HL-60/S4 treated with retinoic acid at 250 ng/mL for 4 days and 3 days (cell line): Measurements from ENCODE around the gene KRT82.
"Not testable (repeated sequence)": the region's sequence is repeated elsewhere in the genome, so short reads cannot be mapped to it uniquely, and the experiment has no call there.

Source experiments
- in situ Hi-C: fragments of 300-500 bp; cut with MboI; formaldehyde crosslinking; loops from 2 replicates; pipeline ENCODE4 v1.7.0; 2022; ENCODE audit warnings: low sequenced_read_pairs

KRT82 gene

DNA sequence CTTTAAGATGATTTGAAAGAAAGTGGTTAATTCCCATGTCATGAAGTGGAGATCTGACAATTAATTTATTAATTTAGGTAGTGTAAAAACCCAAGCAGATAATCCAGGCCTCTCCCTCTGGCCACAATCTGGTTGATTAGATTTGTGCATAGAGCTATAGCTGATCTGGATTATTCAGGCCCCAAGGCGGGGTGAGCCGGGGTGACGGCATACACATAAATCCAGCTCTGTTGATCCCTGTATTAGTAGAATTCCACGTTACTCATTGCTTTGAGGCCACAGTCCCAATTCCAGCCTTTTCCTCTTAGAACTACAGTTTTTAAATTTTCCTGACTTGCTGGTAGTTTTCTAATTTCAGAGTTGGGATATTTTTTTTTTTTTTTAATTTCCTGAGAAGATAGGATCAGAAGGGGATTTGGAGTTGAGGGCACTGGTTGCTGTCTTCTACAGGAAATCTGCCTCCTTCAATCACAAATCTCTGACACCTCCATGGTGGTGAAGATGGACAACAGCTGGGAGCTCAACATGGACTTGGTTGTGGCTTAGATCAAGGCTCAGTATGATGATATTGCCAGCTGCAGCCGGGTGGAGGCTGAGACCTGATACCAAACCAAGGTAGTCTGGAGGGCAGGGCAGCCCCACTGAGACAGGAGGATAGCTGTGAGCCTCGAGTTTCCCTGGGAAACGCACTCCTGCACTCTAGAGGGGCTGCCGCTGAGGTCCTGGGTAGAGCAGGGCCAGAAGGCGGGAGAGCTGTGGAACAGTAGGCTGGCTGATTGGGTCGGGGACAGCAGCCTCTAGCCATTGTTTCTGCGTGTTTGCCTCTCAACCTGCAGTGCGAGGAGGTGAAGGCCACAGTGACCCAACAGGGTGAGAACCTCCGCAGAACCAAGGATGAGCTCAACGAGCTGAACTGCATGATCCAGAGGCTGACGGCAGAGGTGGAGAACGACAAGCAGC lies 58.3 kb downstream of the KRT82 start:
- in situ Hi-C loops: no loop called here

DNA sequence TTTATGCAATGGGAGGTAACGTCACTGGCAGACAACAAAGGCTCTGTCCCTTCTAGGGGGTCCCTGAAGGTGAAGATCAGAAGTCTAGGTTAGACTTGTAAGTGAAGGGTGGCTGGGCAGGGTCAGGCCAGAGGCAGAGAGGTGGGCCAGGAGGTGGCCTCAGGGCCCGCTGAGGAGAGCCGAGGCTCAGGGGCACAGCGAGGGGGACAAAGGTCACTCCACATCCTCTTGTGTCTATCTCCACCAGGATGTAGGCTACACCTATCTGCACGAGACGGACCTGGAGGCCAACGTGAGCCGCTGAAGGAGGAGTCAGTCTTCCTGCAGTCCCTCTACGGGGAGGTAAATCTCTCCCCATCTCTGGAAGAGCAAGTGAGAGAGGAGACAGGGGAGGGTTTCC lies 59.1 kb downstream of the KRT82 start:
- in situ Hi-C loops: no loop called here

DNA sequence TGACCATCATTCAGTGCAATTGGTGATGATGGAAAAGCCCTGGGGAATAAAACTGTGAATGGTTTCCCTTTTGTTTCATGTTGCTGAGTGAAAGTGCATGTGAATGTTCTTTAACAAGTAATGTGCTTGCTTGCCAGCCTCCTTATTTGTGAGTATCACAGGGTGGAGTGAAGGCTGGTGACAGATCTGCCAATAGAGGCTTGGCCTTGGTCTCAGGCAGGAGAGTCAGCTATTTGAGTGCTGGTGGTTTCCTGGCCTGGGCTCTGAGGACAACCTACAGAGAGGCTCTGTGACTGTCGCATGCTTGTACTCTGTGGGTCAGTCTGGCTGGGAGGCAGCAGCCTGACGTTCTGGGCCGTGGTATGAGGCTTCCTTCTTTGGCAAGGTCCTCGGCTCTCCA lies 59.5 kb downstream of the KRT82 start:
- in situ Hi-C loops: no loop called here

DNA sequence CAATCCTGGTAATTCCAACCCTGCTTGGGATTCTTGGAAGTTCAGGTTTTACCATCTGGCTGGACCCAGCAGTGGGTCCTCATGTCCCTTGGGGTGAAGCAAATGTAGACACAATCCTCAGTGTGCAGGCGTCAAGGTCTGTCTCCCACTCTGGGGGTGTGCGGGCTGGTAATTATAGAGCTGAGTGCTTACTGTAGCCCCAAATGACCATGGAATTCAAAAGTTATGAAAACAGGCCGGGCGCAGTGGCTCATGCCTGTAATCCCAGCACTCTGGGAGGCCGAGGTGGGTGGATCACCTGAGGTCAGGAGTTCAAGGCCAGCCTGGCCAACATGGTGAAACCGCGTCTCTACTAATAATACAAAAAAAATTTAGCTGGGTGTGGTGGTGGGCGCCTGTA lies 61.1 kb downstream of the KRT82 start:
- in situ Hi-C loops: not testable (repeated sequence)

DNA sequence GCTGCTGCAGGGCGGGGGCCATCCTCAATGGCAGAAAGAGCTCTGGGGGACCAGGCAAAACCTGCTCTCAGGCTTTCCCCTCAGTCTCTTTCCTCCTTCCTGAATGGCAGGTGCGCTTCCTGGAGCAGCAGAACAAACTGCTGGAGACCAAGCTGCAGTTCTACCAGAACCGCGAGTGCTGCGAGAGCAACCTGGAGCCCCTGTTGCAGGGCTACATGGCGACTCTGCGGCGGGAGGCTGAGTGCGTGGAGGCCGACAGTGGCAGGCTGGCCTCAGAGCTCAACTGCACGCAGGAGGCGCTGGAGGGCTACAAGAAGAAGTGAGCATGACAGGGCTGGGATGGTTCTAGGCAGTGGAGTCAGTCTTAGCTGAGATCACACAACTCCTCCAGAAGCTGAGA lies 62.0 kb downstream of the KRT82 start:
- in situ Hi-C loops: no loop called here
